K562 (cell line): ENCODE results near the gene C7orf57. TPM values are rescaled to one million over a fixed set of nuclear protein-coding genes. Genes with fewer than 3 reads are reported as not detected.
A peak's percentile ranks its signal among the peaks of the same experiment; 100 is the strongest.

Experiments used
- BRF1 ChIP-seq: IDR thresholded peaks from 3 replicates; pipeline ENCODE4 v1.6.1; 2011; ENCODE audit warnings: borderline replicate concordance, mild to moderate bottlenecking; ENCODE audit not compliant: insufficient read length; ENCODE audit errors: extremely low read depth
- CHD1 ChIP-seq: fragments of 200-600 bp; sonication (generic); IDR thresholded peaks from one replicate; pipeline ENCODE4 v1.6.1; 2012; ENCODE audit warnings: mild to moderate bottlenecking, moderate library complexity, low read length, inconsistent platforms
- FOXK2 ChIP-seq, 2 experiments: fragments of 450-650 bp; IDR thresholded peaks in 1 of 2; conservative IDR thresholded peaks in 1 of 2; 2 replicates each; pipeline ENCODE4 v1.6.1; 2016; ENCODE audit warnings: low read depth in 2 of 2, mild to moderate bottlenecking in 1 of 2
- PREB ChIP-seq: sonication (generic); formaldehyde crosslinking; IDR thresholded peaks from 2 replicates; pipeline ENCODE4 v1.8.1; 2023; ENCODE audit warnings: mild to moderate bottlenecking, missing genetic modification reagents
- SMARCA5 ChIP-seq: fragments of 450-650 bp; IDR thresholded peaks from 2 replicates; pipeline ENCODE4 v1.6.1; 2016
- SNRNP70 ChIP-seq: fragments of 200-400 bp; formaldehyde crosslinking; optimal IDR thresholded peaks from 2 replicates; pipeline ENCODE3; 2017; ENCODE audit warnings: low read depth, low read length
- TAF1 ChIP-seq: IDR thresholded peaks from 2 replicates; pipeline ENCODE4 v1.6.1; 2011; ENCODE audit warnings: mild to moderate bottlenecking, low read length, moderate library complexity; ENCODE audit not compliant: insufficient read depth, control insufficient read depth, severe bottlenecking; ENCODE audit errors: extremely low read depth
- ZFPM2 ChIP-seq: fragments of 250-450 bp; sonication (Bioruptor Pico); IDR thresholded peaks from 2 replicates; pipeline ENCODE4 v1.5.1; 2022; ENCODE audit warnings: mild to moderate bottlenecking
- ZNF699 ChIP-seq: fragments of 250-450 bp; sonication (Bioruptor Pico); IDR thresholded peaks from 2 replicates; pipeline ENCODE4 v1.8.0; 2021; ENCODE audit warnings: mild to moderate bottlenecking, moderate library complexity; ENCODE audit not compliant: insufficient replicate concordance
- polyA plus RNA-seq, 8 experiments: library from polyadenylated mRNA; depleted of rRNA in 4 of 8; stranded (reverse) in 5 of 8; unstranded in 3 of 8; fragments of >200 nt; fragmentation: Nextera tagmentation in 2 of 8; fragmentation: Illumina TruSeq in 1 of 8; extraction: Ambion mirVana in 2 of 8; extraction: Trizol in 1 of 8; gene quantifications; 2 replicates each; pipeline versions ENCODE4 v1.2.1 to v1.2.3, GENCODE V29; 2011 to 2014; ENCODE audit warnings: inconsistent platforms in 1 of 8, missing spikeins in 1 of 8
- total RNA-seq, 7 experiments: library from RNA; depleted of rRNA in 6 of 7; stranded (reverse); fragments of >200 nt in 6 of 7; fragmentation: Illumina TruSeq in 2 of 7; extraction: Trizol in 2 of 7; gene quantifications; 2 replicates each; pipeline versions ENCODE4 v1.2.1 to v1.2.3, GENCODE V29; 2011 to 2021; ENCODE audit warnings: low replicate concordance in 1 of 7
- TF ChIP-seq, protein P1 (sequence below): fragments of 250-450 bp; sonication (Bioruptor Pico); IDR thresholded peaks from 2 replicates; pipeline ENCODE4 v1.4.0; 2020; ENCODE audit warnings: mild to moderate bottlenecking, moderate library complexity, borderline replicate concordance
- TF ChIP-seq, protein P2 (sequence below): sonication (generic); formaldehyde crosslinking; IDR thresholded peaks from 2 replicates; pipeline ENCODE4 v1.8.0; 2023; ENCODE audit warnings: missing genetic modification reagents, mild to moderate bottlenecking, borderline replicate concordance
- TF ChIP-seq, protein P3 (sequence below): fragments of 450-650 bp; IDR thresholded peaks from 2 replicates; pipeline ENCODE4 v1.7.1; 2018; ENCODE audit warnings: mild to moderate bottlenecking, low read depth; ENCODE audit not compliant: partially characterized antibody

The C7orf57 gene
- total and polyA plus RNA-seq, 9 of the 15 experiments (the other 6 are each of a cell fraction or from before 2014, with no cell fraction given): not detected

- TF ChIP-seq, protein P1, sequence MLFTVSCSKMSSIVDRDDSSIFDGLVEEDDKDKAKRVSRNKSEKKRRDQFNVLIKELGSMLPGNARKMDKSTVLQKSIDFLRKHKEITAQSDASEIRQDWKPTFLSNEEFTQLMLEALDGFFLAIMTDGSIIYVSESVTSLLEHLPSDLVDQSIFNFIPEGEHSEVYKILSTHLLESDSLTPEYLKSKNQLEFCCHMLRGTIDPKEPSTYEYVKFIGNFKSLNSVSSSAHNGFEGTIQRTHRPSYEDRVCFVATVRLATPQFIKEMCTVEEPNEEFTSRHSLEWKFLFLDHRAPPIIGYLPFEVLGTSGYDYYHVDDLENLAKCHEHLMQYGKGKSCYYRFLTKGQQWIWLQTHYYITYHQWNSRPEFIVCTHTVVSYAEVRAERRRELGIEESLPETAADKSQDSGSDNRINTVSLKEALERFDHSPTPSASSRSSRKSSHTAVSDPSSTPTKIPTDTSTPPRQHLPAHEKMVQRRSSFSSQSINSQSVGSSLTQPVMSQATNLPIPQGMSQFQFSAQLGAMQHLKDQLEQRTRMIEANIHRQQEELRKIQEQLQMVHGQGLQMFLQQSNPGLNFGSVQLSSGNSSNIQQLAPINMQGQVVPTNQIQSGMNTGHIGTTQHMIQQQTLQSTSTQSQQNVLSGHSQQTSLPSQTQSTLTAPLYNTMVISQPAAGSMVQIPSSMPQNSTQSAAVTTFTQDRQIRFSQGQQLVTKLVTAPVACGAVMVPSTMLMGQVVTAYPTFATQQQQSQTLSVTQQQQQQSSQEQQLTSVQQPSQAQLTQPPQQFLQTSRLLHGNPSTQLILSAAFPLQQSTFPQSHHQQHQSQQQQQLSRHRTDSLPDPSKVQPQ (CRISPR knock-in tag): no peak
- TF ChIP-seq SNRNP70 (no peak), TAF1 (no peak), PREB (no peak), ZNF699 (CRISPR knock-in tag) (no peak), CHD1 (no peak), SMARCA5 (no peak), BRF1 (no peak), ZFPM2 (CRISPR knock-in tag) (no peak), FOXK2 (conservative IDR thresholded peaks at IDR 0.05 in 1 of 2, IDR thresholded peaks at IDR 0.05 in 1 of 2; ENCODE audit: low read depth in 2 of 2) (no peak)
- TF ChIP-seq, protein P2, sequence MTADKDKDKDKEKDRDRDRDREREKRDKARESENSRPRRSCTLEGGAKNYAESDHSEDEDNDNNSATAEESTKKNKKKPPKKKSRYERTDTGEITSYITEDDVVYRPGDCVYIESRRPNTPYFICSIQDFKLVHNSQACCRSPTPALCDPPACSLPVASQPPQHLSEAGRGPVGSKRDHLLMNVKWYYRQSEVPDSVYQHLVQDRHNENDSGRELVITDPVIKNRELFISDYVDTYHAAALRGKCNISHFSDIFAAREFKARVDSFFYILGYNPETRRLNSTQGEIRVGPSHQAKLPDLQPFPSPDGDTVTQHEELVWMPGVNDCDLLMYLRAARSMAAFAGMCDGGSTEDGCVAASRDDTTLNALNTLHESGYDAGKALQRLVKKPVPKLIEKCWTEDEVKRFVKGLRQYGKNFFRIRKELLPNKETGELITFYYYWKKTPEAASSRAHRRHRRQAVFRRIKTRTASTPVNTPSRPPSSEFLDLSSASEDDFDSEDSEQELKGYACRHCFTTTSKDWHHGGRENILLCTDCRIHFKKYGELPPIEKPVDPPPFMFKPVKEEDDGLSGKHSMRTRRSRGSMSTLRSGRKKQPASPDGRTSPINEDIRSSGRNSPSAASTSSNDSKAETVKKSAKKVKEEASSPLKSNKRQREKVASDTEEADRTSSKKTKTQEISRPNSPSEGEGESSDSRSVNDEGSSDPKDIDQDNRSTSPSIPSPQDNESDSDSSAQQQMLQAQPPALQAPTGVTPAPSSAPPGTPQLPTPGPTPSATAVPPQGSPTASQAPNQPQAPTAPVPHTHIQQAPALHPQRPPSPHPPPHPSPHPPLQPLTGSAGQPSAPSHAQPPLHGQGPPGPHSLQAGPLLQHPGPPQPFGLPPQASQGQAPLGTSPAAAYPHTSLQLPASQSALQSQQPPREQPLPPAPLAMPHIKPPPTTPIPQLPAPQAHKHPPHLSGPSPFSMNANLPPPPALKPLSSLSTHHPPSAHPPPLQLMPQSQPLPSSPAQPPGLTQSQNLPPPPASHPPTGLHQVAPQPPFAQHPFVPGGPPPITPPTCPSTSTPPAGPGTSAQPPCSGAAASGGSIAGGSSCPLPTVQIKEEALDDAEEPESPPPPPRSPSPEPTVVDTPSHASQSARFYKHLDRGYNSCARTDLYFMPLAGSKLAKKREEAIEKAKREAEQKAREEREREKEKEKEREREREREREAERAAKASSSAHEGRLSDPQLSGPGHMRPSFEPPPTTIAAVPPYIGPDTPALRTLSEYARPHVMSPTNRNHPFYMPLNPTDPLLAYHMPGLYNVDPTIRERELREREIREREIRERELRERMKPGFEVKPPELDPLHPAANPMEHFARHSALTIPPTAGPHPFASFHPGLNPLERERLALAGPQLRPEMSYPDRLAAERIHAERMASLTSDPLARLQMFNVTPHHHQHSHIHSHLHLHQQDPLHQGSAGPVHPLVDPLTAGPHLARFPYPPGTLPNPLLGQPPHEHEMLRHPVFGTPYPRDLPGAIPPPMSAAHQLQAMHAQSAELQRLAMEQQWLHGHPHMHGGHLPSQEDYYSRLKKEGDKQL: no peak
- TF ChIP-seq, protein P3, sequence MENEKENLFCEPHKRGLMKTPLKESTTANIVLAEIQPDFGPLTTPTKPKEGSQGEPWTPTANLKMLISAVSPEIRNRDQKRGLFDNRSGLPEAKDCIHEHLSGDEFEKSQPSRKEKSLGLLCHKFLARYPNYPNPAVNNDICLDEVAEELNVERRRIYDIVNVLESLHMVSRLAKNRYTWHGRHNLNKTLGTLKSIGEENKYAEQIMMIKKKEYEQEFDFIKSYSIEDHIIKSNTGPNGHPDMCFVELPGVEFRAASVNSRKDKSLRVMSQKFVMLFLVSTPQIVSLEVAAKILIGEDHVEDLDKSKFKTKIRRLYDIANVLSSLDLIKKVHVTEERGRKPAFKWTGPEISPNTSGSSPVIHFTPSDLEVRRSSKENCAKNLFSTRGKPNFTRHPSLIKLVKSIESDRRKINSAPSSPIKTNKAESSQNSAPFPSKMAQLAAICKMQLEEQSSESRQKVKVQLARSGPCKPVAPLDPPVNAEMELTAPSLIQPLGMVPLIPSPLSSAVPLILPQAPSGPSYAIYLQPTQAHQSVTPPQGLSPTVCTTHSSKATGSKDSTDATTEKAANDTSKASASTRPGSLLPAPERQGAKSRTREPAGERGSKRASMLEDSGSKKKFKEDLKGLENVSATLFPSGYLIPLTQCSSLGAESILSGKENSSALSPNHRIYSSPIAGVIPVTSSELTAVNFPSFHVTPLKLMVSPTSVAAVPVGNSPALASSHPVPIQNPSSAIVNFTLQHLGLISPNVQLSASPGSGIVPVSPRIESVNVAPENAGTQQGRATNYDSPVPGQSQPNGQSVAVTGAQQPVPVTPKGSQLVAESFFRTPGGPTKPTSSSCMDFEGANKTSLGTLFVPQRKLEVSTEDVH: peak; percentile 83
Measured at GRCh38 chr7:48084727-48085432, 49.5 kb downstream of the C7orf57 start (continued).
